Measurements from ENCODE around the gene LANCL3.

DNA sequence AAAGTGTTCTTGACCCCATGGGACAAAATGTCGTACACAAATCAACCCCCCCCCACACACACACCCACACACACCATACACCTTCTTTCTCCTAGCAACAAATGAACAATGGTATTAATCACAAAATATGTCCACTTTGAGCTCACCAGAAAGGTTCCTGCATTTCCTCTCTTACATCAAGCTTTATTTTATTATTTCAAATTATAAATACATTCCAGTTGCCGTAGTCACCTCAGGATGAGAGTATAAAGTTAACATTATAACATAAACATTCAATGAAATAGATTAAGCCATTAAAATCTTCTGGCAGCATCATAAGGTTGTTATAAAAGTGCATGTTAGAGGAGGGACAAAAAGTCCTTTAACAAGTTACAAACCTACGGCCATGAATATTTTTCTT is 121.5 kb downstream of the LANCL3 start:
- TF ChIP-seq POLR2A (IDR thresholded peaks at IDR 0.05), result no peak
- TF ChIP-seq, protein P1, sequence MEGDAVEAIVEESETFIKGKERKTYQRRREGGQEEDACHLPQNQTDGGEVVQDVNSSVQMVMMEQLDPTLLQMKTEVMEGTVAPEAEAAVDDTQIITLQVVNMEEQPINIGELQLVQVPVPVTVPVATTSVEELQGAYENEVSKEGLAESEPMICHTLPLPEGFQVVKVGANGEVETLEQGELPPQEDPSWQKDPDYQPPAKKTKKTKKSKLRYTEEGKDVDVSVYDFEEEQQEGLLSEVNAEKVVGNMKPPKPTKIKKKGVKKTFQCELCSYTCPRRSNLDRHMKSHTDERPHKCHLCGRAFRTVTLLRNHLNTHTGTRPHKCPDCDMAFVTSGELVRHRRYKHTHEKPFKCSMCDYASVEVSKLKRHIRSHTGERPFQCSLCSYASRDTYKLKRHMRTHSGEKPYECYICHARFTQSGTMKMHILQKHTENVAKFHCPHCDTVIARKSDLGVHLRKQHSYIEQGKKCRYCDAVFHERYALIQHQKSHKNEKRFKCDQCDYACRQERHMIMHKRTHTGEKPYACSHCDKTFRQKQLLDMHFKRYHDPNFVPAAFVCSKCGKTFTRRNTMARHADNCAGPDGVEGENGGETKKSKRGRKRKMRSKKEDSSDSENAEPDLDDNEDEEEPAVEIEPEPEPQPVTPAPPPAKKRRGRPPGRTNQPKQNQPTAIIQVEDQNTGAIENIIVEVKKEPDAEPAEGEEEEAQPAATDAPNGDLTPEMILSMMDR (IDR thresholded peaks at IDR 0.05), result no peak

All from heart left ventricle (tissue), 13 donors.